WTC11 (cell line): ENCODE measurements around the gene PLCD1.

Experiments used
- ATF3 ChIP-seq: sonication (generic); formaldehyde crosslinking; conservative IDR thresholded peaks from 2 replicates; pipeline ENCODE4 v1.8.1; 2022; ENCODE audit warnings: mild to moderate bottlenecking, missing genetic modification reagents
- CTCF ChIP-seq: fragments of 200-600 bp; IDR thresholded peaks from 2 replicates; pipeline ENCODE4 v1.8.0; 2022; ENCODE audit warnings: antibody characterized with exemption
- ETV6 ChIP-seq: sonication (generic); formaldehyde crosslinking; IDR thresholded peaks from 2 replicates; pipeline ENCODE4 v1.8.1; 2022; ENCODE audit warnings: mild to moderate bottlenecking, missing genetic modification reagents
- NFYB ChIP-seq: sonication (generic); formaldehyde crosslinking; conservative IDR thresholded peaks from 2 replicates; pipeline ENCODE4 v1.8.0; 2022; ENCODE audit warnings: low read depth, missing genetic modification reagents
- NR3C1 ChIP-seq: sonication (generic); formaldehyde crosslinking; conservative IDR thresholded peaks from 2 replicates; pipeline ENCODE4 v1.8.1; 2023; ENCODE audit warnings: low read depth, mild to moderate bottlenecking, missing genetic modification reagents
- TF ChIP-seq, protein P1 (sequence below): sonication (generic); formaldehyde crosslinking; IDR thresholded peaks from 2 replicates; pipeline ENCODE4 v1.8.0; 2022; ENCODE audit warnings: mild to moderate bottlenecking, missing genetic modification reagents
- TF ChIP-seq, protein P2 (sequence below): sonication (generic); formaldehyde crosslinking; IDR thresholded peaks from 2 replicates; pipeline ENCODE4 v1.8.1; 2023; ENCODE audit warnings: mild to moderate bottlenecking, missing genetic modification reagents, borderline replicate concordance
- TF ChIP-seq, protein P3 (sequence below): sonication (generic); formaldehyde crosslinking; IDR thresholded peaks from 2 replicates; pipeline ENCODE4 v1.8.0; 2022; ENCODE audit warnings: missing genetic modification reagents
- TF ChIP-seq, protein P4 (sequence below): sonication (generic); formaldehyde crosslinking; IDR thresholded peaks from 2 replicates; pipeline ENCODE4 v1.8.0; 2023; ENCODE audit warnings: mild to moderate bottlenecking, missing genetic modification reagents

DNA sequence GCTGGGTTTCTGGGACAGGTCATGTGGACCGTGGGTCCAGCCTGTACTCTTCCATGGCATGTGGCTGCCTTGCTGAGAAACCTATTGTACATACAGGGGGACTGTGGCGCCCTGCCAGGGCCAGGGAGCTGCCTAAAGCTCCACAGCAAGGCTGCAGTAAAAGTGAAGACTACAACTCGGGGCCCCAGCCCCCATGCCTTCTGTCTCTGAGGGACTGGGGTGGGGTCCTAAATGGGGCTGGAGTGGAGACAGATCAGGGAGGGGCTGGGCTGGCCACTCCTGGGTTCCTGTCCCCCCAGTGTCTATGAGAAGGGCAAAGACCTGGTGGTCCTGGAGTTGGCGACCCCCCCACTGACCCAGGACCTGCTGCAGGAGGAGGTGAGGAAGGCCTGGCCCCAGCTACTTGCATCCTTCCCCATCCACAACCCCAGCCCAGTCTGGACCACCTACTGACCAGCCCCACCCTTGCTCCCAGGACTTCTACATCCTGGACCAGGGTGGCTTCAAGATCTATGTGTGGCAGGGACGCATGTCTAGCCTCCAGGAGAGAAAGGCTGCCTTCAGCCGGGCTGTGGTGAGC lies 31.6 kb downstream of the PLCD1 start:
- TF ChIP-seq, protein P1, sequence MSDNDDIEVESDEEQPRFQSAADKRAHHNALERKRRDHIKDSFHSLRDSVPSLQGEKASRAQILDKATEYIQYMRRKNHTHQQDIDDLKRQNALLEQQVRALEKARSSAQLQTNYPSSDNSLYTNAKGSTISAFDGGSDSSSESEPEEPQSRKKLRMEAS, result no peak
- TF ChIP-seq CTCF (no peak), NR3C1 (CRISPR knock-in tag) (no peak), ETV6 (no peak), NFYB (CRISPR knock-in tag) (no peak), ATF3 (CRISPR knock-in tag) (no peak)
- TF ChIP-seq, protein P2, sequence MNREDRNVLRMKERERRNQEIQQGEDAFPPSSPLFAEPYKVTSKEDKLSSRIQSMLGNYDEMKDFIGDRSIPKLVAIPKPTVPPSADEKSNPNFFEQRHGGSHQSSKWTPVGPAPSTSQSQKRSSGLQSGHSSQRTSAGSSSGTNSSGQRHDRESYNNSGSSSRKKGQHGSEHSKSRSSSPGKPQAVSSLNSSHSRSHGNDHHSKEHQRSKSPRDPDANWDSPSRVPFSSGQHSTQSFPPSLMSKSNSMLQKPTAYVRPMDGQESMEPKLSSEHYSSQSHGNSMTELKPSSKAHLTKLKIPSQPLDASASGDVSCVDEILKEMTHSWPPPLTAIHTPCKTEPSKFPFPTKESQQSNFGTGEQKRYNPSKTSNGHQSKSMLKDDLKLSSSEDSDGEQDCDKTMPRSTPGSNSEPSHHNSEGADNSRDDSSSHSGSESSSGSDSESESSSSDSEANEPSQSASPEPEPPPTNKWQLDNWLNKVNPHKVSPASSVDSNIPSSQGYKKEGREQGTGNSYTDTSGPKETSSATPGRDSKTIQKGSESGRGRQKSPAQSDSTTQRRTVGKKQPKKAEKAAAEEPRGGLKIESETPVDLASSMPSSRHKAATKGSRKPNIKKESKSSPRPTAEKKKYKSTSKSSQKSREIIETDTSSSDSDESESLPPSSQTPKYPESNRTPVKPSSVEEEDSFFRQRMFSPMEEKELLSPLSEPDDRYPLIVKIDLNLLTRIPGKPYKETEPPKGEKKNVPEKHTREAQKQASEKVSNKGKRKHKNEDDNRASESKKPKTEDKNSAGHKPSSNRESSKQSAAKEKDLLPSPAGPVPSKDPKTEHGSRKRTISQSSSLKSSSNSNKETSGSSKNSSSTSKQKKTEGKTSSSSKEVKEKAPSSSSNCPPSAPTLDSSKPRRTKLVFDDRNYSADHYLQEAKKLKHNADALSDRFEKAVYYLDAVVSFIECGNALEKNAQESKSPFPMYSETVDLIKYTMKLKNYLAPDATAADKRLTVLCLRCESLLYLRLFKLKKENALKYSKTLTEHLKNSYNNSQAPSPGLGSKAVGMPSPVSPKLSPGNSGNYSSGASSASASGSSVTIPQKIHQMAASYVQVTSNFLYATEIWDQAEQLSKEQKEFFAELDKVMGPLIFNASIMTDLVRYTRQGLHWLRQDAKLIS, result no peak
- TF ChIP-seq, protein P3, sequence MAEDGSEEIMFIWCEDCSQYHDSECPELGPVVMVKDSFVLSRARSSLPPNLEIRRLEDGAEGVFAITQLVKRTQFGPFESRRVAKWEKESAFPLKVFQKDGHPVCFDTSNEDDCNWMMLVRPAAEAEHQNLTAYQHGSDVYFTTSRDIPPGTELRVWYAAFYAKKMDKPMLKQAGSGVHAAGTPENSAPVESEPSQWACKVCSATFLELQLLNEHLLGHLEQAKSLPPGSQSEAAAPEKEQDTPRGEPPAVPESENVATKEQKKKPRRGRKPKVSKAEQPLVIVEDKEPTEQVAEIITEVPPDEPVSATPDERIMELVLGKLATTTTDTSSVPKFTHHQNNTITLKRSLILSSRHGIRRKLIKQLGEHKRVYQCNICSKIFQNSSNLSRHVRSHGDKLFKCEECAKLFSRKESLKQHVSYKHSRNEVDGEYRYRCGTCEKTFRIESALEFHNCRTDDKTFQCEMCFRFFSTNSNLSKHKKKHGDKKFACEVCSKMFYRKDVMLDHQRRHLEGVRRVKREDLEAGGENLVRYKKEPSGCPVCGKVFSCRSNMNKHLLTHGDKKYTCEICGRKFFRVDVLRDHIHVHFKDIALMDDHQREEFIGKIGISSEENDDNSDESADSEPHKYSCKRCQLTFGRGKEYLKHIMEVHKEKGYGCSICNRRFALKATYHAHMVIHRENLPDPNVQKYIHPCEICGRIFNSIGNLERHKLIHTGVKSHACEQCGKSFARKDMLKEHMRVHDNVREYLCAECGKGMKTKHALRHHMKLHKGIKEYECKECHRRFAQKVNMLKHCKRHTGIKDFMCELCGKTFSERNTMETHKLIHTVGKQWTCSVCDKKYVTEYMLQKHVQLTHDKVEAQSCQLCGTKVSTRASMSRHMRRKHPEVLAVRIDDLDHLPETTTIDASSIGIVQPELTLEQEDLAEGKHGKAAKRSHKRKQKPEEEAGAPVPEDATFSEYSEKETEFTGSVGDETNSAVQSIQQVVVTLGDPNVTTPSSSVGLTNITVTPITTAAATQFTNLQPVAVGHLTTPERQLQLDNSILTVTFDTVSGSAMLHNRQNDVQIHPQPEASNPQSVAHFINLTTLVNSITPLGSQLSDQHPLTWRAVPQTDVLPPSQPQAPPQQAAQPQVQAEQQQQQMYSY (CRISPR knock-in tag), result no peak
- TF ChIP-seq, protein P4, sequence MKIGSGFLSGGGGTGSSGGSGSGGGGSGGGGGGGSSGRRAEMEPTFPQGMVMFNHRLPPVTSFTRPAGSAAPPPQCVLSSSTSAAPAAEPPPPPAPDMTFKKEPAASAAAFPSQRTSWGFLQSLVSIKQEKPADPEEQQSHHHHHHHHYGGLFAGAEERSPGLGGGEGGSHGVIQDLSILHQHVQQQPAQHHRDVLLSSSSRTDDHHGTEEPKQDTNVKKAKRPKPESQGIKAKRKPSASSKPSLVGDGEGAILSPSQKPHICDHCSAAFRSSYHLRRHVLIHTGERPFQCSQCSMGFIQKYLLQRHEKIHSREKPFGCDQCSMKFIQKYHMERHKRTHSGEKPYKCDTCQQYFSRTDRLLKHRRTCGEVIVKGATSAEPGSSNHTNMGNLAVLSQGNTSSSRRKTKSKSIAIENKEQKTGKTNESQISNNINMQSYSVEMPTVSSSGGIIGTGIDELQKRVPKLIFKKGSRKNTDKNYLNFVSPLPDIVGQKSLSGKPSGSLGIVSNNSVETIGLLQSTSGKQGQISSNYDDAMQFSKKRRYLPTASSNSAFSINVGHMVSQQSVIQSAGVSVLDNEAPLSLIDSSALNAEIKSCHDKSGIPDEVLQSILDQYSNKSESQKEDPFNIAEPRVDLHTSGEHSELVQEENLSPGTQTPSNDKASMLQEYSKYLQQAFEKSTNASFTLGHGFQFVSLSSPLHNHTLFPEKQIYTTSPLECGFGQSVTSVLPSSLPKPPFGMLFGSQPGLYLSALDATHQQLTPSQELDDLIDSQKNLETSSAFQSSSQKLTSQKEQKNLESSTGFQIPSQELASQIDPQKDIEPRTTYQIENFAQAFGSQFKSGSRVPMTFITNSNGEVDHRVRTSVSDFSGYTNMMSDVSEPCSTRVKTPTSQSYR (CRISPR knock-in tag), result no peak
